Measurements from ENCODE around the gene DCLK1.

GRCh38 chr13:35894636-35895035 lies 236.5 kb downstream of the DCLK1 start:
- TF ChIP-seq POLR2AphosphoS5 (IDR thresholded peaks at IDR 0.05; ENCODE audit: low read depth) (no peak), CTCF (IDR thresholded peaks at IDR 0.05; ENCODE audit: insufficient read depth, low read length) (no peak)
